Left forelimb (tissue), 1 donor: ENCODE data around the gene KCTD10.
A peak's percentile ranks its signal among the peaks of the same experiment; 100 is the strongest.
"Not testable (repeated sequence)": the region's sequence is repeated elsewhere in the genome, so short reads cannot be mapped to it uniquely, and the experiment has no call there.

ENCODE experiments used
- DNase-seq: peaks from one replicate; pipeline ENCODE4 v3.0.0-alpha.2; 2018; ENCODE audit warnings: low spot score

The KCTD10 gene

DNA sequence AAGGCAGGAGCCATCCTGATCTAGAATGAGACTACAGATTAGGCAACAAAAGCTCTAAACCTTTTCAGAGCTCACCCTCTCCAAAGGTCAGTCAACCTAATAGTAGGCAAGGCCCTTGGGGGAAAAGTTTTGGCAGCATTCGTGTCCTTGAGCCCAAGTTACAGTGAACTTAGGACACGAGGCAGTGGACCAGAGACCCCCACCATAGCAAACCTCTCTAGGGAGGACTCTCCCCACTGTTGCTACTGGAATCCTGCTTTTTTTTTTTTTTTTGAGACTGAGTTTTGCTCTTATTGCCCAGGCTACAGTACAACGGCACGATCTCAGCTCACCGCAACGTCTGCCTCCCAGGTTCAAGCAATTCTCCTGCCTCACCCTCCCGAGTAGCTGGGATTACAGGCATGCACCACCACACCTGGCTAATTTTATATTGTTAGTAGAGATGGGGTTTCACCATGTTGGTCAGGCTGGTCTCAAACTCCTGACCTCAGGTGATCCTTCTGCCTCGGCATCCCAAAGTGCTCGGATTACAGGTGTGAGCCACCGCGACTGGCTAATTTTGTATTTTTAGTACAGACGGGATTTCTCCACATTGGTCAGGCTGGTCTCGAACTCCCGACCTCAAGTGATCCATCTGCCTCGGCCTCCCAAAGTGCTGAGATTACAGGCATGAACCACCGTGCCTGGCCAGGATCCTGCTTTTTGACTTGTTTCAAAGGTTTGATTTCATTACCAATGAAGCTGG is 3.4 kb downstream of the KCTD10 start:
- DNase-seq = not testable (repeated sequence)

DNA sequence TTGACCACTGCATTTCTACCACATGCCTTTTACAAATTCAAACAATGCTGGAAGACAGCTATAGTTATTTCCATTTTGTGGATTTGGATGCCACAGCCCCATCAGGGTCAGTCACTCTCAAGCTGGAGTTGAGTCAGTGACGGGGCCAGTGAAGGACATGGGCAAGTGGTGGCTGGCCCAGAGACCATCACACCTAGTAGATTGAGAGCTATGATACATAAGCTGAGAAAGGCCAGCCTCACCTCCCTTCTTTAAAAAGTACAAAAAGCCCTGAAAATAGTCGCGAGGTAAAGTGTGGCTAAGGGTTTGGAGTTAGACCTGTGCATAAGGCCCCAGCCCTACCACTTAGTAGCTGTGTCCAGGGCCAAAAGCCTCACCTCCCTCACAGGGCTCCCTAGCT is 4.1 kb downstream of the KCTD10 start:
- DNase-seq = no peak

DNA sequence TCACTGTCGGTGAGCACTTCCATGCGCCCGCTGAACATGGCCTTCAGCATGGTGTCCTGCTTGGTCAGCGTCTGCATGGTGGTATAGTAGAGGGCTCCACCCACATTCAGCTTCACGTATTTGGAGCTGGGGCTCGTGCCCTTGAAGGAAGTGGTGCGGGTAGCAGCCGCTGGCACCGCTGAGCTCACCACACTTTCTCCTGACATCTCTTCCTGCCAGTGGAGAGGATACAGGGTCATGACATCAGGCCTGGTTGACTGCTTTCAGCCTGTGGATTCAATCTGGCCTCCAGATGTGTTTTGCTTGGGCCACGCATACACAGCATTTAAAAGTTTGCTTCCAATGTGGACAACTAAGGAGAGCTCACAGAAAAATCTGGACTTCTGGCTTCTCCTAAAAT is 7.6 kb downstream of the KCTD10 start:
- no peak for DNase-seq

DNA sequence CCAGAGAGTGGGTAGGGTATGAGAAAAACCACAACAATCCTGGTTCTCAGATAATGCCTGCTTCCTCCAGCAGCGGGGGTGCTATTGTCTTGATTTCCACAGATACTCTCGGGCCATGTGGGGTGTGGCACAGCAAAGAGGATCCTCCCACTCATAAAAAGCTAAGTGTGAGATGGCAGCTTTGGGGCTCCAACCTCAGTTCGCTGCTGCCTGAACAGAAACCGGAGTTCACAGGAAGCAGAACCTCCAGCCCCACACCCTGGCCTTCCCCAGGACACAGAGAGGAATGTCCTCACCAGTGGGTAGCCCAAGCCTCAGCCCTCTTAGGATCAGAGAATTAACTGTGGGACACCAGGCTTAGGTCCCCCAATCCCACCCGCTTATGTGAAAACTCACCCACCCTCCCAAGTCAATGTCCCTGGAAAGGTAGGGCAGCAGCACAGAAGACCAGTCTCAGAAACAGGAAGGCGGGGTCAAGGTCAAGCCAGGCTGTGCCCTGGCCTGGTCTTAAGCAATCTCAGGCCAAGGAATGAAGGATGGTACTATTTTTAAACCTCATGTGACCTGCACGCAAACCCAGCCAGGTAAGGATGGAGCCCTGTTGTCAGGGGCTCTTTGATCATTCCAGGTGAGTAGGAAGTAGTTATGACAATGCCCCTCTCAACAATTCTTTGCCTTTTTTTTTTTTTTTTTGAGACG is 9.0 kb downstream of the KCTD10 start:
- DNase-seq = no peak

DNA sequence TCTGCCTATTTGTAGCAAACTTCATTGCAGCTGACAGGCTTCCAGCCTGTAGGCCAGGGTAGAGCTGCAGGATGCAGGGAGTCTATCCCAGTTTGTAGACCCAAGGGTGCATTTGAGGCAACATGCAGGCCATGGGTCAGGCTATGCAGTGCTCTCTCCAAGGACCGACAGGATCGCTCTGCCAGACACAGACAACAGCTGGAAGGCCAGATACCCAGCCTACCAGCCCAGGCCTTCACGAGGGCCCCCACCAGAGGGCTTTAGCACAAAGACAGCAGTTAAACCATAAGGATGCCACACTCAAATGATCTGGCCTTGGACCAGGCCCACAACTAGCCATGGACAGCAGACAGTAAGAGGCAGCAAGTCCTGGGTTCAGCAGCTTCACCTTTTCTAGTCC is 10.3 kb downstream of the KCTD10 start:
- DNase-seq = no peak

DNA sequence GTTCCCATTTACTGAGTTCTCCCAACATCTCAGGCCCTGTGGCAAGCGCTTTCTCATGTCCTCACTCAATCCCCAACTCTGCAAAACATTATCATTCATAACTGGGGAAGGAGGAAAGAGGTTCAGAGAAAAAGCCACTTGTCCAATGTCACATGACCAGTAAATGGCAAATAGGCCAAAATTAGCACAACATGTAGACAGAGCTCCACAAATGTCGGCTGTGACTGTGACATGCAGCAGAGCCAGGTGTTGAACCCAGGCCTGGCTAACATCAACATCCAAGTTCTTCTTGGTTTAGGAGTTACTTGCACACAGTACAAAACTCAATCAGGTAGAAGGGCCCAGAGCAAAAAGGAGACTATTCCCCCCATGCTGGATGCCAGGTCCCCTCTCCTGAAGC is 10.8 kb downstream of the KCTD10 start:
- no peak for DNase-seq

DNA sequence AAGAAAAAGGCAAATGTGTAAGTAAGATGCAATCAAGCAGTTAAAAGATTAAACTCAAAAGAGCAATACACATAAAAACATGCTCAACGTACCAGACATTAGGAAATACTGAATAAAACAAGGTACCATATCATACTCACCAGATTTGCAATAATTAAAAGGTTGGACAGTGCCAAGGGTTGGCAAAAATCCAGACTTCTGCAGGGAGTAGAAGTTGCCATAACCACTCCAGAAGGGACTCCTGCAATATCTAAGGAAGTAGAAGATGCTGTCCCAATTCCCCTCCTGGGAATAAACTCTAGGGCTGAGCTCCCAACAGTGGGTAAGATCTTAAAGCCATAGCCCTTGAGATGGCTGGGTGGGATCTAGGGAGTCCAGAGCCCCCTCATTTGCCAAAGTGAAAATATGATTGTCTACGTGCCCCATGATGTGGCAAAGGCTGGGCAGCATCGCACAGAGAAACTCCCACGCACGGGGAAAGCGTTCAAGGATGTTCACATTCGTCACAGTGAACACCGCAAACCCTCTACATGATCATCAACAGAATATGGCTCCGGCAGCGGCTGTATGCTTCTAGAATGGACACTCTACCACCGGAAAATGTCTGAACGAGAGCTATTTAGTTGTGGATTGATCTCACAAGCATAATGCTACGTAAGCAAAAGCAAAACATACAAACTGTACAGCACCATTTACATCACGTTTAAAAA is 12.3 kb downstream of the KCTD10 start:
- DNase-seq = no peak

DNA sequence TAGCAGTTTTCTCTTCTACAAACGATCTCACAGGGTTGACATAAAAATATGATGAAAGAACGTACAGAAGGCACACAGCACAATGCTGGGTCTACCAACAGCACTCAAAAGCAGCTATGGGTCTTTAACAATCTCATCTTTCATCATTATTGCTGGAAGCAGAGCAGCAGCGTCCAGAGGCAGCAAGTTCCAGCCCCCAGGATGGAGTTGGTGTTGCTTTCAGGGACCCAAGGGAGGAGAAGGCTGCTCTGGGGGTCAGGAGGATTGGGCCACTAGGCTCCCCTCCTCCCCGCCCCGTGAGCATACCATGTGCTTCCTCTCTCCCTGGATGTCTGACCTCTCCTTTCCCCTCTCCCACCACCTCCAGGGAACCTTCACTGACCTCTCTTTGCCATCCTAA is 13.3 kb downstream of the KCTD10 start:
- no peak for DNase-seq

DNA sequence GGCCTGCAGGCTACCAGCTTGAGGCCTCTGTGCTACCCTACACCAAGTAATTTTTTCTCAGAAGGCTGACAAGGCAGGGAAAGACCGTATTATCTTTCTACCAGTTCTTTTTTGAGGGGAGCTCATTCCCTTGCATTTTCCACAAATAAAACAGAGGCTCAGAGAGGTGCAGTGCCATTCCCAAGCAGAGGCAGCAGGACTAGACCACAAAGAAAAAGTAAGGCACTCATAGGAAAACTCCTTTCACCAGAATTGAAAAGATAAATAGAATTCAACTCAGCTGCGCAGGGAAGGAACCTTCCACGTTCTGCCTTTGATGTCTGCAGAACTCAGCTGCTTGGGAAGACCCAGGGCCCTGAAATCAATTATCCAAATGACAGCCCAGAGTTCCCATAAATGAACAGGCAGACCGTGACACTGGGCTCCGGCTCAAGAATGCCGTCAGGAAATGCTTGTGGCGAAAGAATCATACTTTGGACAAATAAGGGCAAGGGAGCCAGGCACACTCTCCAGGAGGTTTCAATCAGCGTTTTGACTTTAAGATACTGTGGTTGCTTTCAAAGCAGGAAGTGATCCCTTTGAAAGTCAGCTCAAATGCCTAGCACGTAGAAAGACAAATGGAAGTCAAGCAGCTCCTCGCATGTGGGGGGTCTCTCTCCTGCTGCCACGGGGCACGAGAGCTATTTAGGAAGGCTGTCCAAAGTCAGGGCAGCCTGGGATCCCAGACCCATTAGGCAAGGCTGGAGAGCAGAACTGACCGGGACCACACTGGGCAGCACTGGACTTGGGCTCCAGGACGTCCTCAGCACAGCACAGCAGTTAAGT is 14.0 kb downstream of the KCTD10 start:
- DNase-seq = peak; percentile 80

DNA sequence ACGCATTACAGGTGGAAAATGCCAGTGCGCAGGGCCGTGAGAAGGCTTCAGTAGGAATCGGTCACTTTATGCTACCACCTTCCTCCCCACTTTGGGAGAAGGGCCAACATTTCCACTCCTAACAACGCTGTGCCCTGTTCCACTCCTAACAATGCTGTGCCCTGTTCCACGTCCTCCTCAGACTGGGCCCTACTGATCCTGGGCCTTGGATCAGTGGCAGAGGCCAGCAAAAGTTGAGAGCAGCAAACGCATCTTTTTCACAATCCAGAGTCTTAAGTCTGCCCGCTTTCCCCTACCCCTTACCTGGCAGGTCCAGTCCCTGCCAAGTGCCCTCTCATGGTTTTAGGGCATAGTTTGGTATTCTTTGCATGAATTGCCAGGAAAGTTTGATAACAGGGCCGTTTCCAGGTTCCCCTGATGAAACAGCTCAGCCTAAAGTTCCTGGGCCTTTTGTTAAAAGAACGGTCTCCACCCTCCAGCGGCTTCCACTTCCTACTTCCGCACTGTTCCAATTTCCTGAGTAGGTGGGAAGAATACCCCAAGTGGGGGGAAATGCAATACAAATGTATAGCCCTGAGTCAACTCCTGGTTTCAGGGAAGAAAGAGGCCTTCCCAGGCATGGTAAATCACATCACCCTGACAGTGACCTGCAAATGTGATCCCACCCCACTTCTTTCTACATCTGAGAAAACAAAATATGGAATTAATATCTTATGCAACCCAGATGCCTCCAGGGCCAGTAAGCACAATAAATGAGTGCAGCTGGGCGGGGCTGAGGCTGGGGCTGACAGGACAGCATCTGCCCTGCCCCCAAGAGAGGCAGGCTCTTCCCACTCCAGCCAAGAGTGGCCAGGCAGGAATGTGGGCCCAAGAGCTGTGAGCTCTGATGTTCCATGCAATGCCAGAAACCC is 15.0 kb downstream of the KCTD10 start:
- DNase-seq = no peak

DNA sequence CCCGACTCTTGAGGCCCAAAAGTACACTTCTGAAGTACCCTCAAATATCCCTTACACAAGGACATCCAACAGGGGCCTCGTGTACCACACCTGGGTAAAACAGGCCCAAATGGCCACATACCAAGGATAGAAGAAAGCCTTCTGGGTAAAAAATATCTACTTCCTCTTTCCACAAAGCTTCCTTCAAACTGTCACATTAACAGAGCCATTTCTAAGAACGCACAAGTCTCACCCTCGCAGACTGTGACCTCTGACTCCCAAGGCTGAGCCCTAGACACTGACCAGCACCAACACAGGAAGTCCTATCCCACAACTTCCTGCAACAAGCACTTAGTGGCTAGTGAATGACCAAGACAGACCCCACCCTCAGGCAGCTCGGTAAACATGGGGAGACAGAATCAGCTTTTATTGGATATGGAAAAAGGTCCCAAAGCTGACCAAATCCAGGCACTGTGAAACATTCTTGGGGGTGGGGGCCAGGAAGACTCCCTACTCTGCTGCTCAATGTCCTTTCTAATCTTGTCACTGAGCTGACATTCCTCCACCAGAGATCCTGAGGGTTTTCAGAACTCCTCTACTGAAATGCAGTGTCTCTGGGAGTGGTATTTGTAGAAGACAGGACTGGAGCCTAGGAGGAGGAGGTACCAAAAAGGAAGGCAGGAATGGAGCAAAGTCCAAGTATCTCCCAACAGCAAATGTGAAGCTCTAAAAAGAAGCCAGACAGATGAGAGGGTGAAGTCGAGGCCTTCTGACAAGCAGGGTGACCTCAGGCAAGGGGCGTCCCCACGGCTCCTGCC is 15.9 kb downstream of the KCTD10 start:
- no peak for DNase-seq

DNA sequence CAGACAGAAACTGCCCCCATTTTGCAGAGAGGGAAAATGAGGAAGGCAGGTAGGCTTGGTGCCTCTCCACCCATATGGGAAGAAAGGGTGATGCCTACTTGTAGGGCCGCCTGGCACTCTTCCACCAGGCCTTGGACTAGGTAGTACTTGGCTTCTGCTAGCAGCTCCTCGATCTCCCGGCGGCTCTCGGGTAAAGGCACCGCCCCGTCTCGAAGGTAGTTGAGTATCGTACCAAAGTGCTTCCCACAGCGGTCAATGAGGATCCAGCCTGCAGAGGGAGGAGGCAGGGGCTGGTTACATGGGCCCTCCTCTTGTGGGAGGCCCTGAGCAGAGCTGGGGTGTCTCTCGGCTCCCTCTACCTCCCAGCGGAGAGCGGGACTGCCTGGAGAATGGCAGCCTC is 16.6 kb downstream of the KCTD10 start:
- no peak for DNase-seq

DNA sequence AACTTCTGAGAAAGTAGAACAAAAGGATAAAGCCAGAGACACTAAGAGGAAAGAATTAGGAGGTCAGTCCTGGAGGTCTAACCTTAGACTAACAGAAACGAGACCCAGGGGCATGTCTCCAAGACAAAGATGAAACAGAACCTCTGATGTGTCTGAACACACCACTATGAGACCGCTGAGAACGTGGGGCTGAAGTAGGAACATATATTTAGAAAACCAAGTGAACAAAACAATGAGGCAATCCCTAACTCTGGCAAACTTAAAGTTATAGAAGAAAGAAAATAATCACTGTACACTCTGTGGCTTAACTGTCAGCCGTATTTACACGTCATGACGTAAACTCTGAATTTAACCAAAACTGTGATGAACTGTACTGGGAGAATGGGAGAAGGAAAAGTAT is 17.9 kb downstream of the KCTD10 start:
- no peak for DNase-seq

DNA sequence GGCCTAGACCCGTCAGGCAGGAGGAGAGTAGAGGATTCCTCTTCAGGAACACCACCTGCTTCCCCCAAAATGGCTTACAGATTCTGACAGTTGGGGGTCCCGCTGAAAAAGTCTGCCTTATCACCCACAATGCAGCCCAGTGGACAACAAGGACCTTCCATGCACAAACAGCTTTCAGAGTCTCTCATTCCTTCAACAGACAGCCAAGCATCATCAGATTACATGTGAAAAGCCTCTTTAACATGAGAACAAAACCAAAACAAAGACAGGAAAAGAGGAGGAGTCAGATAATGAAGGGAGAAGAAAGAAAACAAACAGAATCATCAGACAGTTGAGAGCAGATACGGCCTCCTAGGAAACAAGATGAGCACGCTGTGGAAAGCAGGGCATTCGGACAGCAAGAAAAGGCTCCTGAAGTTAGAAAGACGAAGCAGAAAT is 18.3 kb downstream of the KCTD10 start:
- DNase-seq = no peak

DNA sequence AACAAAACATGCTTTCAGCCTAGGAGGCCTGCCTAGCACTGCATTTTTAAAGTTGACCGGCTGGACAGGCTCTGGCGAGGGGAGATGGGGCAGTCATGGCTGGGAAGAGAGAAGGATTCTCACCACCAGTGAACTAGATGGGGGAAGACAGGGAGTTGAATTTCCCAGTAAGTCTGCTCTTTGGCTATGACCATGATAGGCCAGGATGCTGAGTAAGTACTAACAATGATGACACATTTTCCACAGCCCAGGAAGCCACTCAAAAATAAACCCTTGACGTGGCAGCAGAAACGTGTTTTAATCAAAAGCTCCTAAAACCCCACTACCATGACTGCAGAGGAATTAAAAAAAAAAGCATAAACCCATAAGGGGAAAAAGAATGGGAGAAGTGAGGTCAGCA is 19.0 kb downstream of the KCTD10 start:
- DNase-seq = no peak

DNA sequence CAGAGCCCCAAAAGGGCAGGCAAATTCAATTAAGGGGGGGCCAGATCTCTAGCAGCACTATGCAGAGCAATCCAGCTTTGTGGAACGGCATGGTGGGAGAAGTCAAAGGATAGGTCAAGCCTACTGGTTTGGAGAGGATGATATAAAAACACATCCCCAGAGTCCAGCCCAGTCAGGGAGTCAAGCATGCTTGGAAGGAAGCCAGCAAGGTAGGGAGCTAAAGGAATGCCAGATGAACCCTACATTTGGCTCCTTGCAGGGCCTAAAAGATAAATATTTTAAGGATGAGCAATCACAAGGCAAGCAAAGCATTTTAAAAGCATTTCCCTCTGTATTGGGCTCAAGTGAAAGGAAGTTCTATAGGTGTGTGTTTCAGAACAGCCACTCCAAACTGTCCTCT is 21.4 kb downstream of the KCTD10 start:
- no peak for DNase-seq

DNA sequence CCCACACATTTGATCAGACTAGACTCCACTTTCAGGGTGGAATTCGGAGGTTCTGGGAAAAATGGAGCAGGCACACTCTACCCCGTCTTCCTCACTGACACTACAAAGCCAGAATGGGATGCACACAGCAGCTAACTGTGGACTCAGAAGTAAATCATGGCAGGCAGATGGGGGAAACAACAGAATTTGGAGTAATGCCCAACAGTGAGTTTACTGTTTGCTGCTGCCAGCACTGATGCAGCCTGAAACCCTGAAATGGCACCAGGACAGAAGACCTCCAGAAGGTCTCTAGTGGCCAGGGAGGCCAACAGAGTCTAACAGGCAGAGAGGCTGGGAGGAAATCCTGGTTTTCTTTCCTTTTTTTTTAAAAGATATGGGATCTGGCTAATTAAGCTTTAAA is 24.6 kb downstream of the KCTD10 start:
- DNase-seq = no peak

DNA sequence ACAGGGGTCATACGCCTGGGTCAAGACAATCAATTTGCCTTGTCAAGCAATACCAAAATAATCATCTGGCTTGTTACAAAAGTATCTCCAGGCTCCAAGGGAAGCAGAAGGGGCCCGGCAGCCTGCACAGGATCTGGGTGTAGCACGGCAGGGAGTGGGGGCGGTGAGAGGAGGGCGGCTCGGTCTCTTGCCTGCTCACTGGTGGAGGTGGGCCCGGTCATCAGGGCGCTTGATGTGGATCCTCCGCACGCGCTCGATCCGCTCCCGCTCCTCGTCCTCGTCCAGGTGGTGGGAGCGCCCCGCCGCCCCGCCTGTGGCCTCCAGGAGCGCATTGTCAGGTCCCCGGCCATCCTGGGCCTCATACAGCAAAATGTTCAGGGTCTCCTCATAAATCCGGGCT is 25.7 kb downstream of the KCTD10 start:
- DNase-seq = no peak

DNA sequence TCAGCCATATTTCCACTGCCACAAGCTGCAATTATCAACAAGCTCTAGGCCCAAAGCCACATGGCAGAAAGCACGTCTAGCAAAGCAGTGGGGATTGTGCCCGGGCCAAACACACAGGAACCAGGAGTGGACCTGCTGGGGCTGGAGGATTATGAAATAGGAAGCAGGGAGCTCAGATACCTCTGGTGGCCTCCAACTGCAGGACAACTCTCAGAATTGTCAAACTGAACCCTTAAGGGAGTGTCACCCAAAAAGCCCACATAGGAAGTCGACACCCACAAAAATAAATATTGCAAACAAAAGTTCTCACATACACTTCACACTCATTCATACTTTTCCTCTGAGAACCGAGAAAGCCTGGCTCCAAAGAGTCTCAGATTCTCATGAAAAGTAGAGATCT is 26.1 kb downstream of the KCTD10 start:
- DNase-seq = no peak

DNA sequence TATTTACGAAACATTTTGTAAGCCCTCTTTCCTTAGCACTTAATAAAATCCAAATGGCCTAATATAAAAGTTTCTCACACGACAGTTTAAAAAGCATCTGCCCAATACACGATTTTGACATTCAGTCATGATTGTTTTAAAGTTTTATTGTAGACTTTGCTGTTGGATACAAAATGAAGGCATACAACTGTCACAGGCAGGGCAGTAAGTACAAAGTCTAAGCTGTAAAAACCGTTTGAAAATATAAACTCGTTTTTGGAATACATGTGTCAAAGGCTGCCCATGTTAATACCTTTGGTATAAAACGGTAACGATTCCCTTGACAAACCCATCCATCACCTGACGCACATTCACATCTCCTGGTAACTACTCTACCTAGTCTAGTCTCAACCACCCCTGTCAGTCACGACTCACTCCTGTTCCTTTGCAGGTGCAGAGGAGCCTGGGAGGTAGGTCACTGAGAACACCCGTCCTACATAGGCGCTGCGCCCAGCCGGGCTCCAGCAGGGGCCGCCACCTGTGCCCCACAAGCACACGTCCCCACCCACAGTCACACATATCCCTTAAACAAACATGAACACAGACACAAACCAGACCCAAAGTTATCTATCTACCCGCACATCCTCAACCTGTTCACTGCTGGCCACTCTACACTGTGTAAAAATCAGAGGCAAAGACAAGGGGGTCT is 27.1 kb downstream of the KCTD10 start:
- DNase-seq = no peak
